ENCODE measurements around the gene ANKRD52. TPM values are rescaled to one million over a fixed set of nuclear protein-coding genes. Genes with fewer than 3 reads are reported as not detected.

The ANKRD52 gene
- total and polyA plus RNA-seq, 4 donors: 5.4 to 13.6 (median 9.3) TPM

DNA sequence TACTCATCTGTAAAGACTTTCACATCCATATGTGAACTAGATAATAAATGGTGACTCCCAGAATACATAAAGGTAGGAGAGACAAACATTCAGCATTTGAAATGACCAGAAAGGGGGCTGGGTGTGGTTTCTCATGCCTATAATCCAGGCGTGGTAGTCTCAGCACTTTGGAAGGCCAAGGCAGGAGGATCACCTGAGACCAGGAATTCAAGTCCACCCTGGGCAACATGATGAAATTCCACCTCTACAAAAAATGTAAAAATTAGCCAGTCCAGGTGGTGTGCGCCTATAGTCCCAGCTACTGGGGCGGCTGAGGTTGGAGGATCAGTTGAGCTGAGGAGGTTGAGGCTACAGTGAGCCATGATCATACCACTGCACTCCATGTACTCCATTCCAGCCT is 46.1 kb upstream of the ANKRD52 start:
- DNase-seq (ENCODE audit: low spot score): no peak
- WGBS: 95% methylated on average over 3 of the region's 3 CpGs
- no peaks in the 10 kb centered on the region for H3K9me3 ChIP-seq (ENCODE audit: control insufficient read depth in 4 of 4, low read length in 3 of 4)
- peaks cover 0 to 8% (median 5%) of the 10 kb centered on the region in 4 donors for H3K36me3 ChIP-seq (ENCODE audit: control insufficient read depth in 4 of 4, insufficient read depth in 3 of 4, low read depth in 1 of 4, low read length in 3 of 4)
- peaks cover 6 to 55% (median 41%) of the 10 kb centered on the region in 4 donors for H3K4me1 ChIP-seq (ENCODE audit: control insufficient read depth in 4 of 4, insufficient read depth in 4 of 4, low read length in 3 of 4)
- no peak overlapping the region for H3K9ac ChIP-seq (ENCODE audit: low read depth in 1 of 2, low read length in 2 of 2)
- H3K4me3 ChIP-seq (ENCODE audit: low read depth in 1 of 3, low read length in 3 of 3): no peak overlapping the region
- no peaks in the 10 kb centered on the region for H3K27me3 ChIP-seq (ENCODE audit: control insufficient read depth in 4 of 4, insufficient read depth in 4 of 4, low read length in 3 of 4)
- H3K27ac ChIP-seq (ENCODE audit: low read depth in 1 of 2, low read length in 2 of 2): no peak overlapping the region
- TF ChIP-seq, protein P1, sequence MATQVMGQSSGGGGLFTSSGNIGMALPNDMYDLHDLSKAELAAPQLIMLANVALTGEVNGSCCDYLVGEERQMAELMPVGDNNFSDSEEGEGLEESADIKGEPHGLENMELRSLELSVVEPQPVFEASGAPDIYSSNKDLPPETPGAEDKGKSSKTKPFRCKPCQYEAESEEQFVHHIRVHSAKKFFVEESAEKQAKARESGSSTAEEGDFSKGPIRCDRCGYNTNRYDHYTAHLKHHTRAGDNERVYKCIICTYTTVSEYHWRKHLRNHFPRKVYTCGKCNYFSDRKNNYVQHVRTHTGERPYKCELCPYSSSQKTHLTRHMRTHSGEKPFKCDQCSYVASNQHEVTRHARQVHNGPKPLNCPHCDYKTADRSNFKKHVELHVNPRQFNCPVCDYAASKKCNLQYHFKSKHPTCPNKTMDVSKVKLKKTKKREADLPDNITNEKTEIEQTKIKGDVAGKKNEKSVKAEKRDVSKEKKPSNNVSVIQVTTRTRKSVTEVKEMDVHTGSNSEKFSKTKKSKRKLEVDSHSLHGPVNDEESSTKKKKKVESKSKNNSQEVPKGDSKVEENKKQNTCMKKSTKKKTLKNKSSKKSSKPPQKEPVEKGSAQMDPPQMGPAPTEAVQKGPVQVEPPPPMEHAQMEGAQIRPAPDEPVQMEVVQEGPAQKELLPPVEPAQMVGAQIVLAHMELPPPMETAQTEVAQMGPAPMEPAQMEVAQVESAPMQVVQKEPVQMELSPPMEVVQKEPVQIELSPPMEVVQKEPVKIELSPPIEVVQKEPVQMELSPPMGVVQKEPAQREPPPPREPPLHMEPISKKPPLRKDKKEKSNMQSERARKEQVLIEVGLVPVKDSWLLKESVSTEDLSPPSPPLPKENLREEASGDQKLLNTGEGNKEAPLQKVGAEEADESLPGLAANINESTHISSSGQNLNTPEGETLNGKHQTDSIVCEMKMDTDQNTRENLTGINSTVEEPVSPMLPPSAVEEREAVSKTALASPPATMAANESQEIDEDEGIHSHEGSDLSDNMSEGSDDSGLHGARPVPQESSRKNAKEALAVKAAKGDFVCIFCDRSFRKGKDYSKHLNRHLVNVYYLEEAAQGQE (IDR thresholded peaks at IDR 0.05): no peak
- TF ChIP-seq, protein P2, sequence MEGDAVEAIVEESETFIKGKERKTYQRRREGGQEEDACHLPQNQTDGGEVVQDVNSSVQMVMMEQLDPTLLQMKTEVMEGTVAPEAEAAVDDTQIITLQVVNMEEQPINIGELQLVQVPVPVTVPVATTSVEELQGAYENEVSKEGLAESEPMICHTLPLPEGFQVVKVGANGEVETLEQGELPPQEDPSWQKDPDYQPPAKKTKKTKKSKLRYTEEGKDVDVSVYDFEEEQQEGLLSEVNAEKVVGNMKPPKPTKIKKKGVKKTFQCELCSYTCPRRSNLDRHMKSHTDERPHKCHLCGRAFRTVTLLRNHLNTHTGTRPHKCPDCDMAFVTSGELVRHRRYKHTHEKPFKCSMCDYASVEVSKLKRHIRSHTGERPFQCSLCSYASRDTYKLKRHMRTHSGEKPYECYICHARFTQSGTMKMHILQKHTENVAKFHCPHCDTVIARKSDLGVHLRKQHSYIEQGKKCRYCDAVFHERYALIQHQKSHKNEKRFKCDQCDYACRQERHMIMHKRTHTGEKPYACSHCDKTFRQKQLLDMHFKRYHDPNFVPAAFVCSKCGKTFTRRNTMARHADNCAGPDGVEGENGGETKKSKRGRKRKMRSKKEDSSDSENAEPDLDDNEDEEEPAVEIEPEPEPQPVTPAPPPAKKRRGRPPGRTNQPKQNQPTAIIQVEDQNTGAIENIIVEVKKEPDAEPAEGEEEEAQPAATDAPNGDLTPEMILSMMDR (IDR thresholded peaks at IDR 0.05; ENCODE audit: low read depth, low read length, missing input control): no peak

DNA sequence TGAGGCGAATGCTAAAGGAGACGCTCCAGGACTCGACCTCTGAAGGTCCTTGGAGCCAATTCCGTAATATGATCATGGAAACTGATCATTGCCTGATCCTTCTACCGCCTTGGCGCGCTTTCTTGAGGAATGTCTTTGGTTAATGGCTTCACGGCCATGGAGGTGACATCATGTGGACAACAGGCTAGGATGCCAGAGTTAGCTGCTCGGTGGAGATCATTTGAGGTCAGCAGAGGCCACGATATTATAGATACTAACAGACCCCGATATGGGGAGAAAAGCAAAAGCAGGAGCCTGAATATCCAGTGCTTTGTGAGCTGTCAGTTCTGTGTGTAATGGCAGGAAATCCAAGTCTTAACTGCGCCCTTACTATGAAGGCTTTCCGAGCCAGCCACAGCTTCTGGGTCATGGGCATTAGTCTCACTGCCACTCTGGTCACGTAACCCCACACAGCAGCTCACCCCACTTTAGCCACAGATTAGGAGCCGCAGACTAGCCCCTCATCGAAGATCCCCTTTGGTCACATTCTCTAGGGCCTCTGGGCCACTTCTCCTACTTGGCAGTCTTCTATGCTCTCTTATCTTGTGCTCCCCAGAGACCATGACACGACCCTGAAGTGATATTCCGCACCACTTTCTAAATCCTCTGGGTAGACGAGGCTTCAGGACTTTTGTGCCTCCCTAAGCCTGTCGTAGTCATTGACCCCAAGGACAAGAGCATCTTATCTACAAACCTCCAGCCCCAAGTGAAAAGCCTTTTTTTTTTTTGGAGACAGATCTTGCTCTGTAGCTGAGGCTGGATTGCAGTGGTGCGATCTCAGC is 42.7 kb upstream of the ANKRD52 start:
- 39% methylated on average over 21 of the region's 21 CpGs for WGBS
- H3K4me1 ChIP-seq (ENCODE audit: control insufficient read depth in 4 of 4, insufficient read depth in 4 of 4, low read length in 3 of 4): peaks cover 14 to 69% (median 62%) of the 10 kb centered on the region in 4 donors
- H3K36me3 ChIP-seq (ENCODE audit: control insufficient read depth in 4 of 4, insufficient read depth in 3 of 4, low read depth in 1 of 4, low read length in 3 of 4): peaks cover 0 to 2% (median 0%) of the 10 kb centered on the region in 4 donors
- TF ChIP-seq RAD21 (IDR thresholded peaks at IDR 0.05) (no peak), RXRA (IDR thresholded peaks at IDR 0.05) (no peak), YY1 (IDR thresholded peaks at IDR 0.05) (peak; percentile 47), NR2F2 (IDR thresholded peaks at IDR 0.05) (peak; percentile 8), SP1 (IDR thresholded peaks at IDR 0.05) (peak; percentile 1), TAF1 (conservative IDR thresholded peaks at IDR 0.05) (no peak)
- TF ChIP-seq, protein P3, sequence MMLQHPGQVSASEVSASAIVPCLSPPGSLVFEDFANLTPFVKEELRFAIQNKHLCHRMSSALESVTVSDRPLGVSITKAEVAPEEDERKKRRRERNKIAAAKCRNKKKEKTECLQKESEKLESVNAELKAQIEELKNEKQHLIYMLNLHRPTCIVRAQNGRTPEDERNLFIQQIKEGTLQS (IDR thresholded peaks at IDR 0.05): no peak
- H3K27ac ChIP-seq (ENCODE audit: low read depth in 1 of 2, low read length in 2 of 2): peak overlapping the region; percentile 86 to 95
- H3K9me3 ChIP-seq (ENCODE audit: control insufficient read depth in 4 of 4, low read length in 3 of 4): no peaks in the 10 kb centered on the region
- H3K27me3 ChIP-seq (ENCODE audit: control insufficient read depth in 4 of 4, insufficient read depth in 4 of 4, low read length in 3 of 4): no peaks in the 10 kb centered on the region
- DNase-seq (ENCODE audit: low spot score): peak; percentile 43
- peak overlapping the region; percentile 56 to 74 (median 70) for H3K4me3 ChIP-seq (ENCODE audit: low read depth in 1 of 3, low read length in 3 of 3)
- H3K9ac ChIP-seq (ENCODE audit: low read depth in 1 of 2, low read length in 2 of 2): peak overlapping the region; percentile 3 to 21

Data from liver (tissue), 9 donors.